ENCODE measurements around the gene LRRC4C.

Gene LRRC4C

GRCh38 chr11:40294741-40295140, 1164.7 kb downstream of the LRRC4C start:
- no peak for DNase-seq

GRCh38 chr11:40294349-40294735, 1165.1 kb downstream of the LRRC4C start:
- no peak for DNase-seq

DNA sequence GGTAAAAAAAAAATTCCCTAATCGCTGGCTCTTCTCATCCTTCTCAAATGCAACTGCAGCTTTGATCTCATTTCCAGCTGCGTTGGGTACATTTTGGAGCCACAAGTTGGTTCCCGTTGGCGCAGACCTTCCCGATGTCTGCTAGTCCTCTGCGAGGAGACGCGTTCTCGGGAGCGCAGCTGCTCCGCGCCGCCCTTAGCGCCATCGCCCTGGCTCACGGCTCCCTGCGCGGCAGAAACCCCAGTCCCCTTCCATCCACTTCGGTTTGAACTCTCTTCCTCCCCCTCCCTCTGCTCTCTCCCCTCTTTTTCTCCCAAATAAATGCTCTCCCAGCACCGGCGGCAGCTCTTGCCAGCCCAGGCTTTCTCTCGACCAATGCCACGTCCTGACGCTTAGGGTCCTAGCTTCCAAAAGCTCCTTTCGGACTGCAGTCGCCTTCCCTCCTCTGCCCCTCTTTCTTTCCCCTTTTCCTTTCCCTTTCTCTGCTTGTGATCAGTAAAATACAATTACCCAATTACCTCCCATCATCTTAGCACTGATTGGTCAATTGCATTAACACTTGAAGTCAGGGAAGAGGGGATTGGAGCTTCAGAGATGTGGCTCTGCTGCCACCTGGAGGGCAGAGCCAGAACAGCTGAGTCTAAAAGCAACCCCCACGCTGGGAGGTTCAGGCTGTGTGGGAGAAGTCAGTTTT, 1165.7 kb downstream of the LRRC4C start:
- peak in 51 of 56 donors; percentile 48 to 93 (median 78) for DNase-seq

- peak in 20 of 56 donors; percentile 10 to 67 (median 42) for DNase-seq
Measured at GRCh38 chr11:40292721-40293508, 1166.5 kb downstream of the LRRC4C start.

GRCh38 chr11:40291741-40292140, 1167.7 kb downstream of the LRRC4C start:
- peak in 12 of 56 donors; percentile 21 to 78 (median 58) for DNase-seq

- DNase-seq: peak in 8 of 56 donors; percentile 28 to 78 (median 52)
Measured at GRCh38 chr11:40291329-40291728, 1168.1 kb downstream of the LRRC4C start.

DNA sequence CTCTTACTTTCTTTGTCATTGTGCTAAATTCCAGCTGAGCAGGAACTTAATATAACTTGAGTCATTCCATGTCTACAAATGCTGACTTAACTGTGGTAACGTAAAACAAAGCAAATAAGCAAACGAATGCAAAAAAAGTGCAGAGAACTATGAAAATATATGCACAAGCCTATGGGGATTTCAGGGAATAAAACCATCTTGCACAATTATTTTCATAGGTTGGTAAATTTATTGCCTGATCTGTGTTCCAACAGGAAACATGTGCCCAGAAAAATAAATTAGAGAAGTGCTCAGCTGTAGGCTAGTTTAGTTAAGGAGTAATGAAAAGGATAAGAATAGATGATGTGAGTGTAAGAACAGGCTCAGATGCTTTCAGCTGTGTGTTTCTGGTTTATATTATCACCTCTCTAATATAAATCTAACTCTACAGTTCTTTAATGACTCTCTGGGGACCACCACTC, 1169.3 kb downstream of the LRRC4C start:
- no peak for DNase-seq

DNA sequence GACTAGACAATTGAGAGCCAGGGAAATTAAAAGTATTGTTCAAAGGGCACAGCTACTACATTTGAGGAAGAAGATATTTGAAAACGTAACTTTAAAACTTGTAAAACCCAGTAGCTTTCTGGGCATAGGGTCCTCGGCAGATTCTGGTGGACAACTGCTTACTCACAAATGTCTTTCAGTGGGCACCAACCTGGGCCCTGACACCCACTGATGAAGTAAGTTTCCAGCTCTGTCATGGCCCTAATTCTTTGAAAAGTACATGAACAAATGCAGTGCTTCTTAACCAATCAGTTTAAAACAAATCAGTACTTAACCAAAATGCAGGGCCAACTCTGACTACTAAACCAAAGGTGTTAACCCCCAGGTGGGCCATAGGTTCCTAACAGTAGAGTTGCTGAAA, 1170.1 kb downstream of the LRRC4C start:
- peak in 2 of 56 donors; percentile 17 to 38 for DNase-seq

DNA sequence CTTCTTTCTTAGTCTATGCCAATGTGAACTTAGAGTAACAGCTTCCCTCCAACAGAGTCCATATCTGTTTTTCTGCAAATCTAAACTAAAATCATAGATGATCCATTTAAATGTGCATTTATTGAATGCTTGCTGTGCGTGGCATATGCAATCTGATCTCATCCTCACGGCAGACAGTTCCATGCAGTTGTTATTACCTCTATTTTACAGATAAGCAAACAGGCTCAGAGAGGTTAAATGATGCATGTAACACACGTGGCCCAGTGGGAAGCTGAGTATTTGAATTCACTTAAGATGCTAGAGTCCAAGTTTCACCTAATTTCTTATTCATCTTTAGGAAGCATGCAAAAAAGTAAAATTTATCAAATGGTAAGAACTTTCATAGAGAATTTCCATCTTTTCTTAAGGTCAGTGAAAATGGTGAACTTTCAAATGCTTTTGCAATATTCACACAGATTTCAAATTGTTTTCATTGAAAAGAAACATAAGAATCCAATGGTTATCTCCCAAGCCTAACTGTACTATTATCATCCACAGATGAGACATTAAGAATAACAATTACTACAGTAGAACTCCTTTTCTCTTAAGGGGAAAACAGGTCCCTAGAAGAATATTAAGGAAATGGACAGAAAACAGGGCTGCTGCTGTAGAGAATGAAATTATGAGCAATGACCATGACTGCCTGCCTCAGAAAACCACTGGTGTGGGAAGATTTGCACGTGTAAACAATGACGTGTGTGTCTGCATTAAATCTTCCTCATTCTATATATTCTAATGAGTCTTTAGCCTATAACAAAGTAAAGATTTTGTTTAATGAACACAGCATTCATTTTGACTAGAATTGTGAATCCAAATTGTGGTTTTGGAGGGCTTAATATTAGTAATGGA, 1171.3 kb downstream of the LRRC4C start:
- no peak for DNase-seq

DNA sequence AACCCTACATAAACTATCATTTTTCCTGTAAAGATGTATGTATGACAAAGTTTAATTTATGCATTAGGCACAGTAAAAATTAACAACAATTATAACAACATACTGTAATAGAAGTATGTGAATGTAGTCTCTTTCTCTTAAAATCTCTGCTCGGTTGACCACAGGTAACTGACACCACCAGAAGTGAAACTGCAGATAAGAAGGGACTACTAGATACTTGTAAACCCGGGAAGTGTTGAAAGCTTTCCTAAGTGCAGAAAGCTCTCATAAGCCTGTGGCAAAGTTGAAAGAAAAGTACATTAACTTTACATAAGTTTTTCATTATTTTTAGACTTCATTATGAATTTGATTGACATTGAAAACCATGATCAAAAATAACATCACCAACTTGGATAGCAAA, 1173.3 kb downstream of the LRRC4C start:
- DNase-seq: no peak

GRCh38 chr11:40285558-40285957, 1173.9 kb downstream of the LRRC4C start:
- no peak for DNase-seq

GRCh38 chr11:40281052-40281580, 1178.3 kb downstream of the LRRC4C start:
- DNase-seq: peak in 10 of 56 donors; percentile 19 to 81 (median 52)

- peak in 40 of 56 donors; percentile 14 to 85 (median 47) for DNase-seq
Measured at GRCh38 chr11:40280159-40281051, 1179.0 kb downstream of the LRRC4C start.

DNA sequence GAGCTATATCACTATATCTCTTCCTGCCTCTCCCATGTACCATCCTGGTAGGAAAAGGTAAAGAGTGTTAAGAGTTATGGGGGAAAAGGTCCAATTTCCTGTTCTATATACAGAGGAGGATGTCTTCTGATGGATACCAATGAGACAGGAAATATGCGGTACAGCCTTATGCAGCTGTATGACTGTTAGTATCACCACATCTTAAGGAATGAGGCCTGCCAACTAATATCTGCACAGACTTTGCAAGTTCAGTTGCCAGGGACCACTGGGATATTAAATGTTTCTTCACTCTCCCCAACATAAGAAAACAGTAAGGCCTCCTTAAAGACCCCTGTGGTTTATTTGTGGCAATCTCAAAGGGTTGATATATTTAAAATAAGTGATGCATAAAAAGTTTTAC, 1182.5 kb downstream of the LRRC4C start:
- no peak for DNase-seq

- peak in 1 of 56 donors; percentile 15 for DNase-seq
Measured at GRCh38 chr11:40274017-40274416, 1185.4 kb downstream of the LRRC4C start.

GRCh38 chr11:40273192-40273732, 1186.2 kb downstream of the LRRC4C start:
- no peak for DNase-seq

DNA sequence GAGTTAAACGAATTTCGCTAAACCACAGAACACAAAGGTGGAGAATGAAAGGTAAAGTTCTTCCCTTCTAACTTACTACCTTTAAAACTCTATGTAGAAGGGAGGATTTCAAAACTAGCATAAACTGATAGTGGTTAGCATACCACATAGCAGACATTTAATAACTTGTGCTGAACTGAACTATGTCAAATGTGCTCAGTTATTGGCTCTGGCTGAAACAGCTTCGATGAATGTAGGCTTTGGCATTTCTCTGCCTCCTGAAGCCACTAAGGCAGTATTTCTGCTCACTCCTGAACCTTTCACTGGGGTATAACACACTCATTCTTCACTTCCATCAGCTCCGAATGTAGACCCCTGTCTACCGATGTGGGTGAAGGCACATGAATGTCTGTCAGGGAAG, 1188.1 kb downstream of the LRRC4C start:
- DNase-seq: no peak

DNA sequence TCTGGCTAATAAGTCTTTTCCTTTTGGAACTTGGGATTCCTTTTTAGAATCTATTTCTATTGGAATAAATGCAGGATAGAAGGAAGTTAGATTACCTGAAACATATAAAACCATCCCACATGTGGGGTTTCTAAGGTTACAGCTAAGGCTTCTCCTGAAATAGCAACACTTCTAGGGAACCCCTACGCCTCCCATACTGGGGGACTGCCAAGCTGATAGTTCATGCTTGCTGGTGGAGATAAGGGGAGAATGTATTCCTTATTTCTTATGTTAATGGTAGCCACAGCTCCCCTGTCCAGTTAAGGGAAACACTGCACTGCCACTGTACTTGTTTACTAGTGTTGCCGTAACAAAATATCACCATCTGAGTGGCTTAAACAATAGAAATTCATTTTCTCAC, 1189.6 kb downstream of the LRRC4C start:
- DNase-seq: peak in 3 of 56 donors; percentile 10 to 17 (median 16)

DNA sequence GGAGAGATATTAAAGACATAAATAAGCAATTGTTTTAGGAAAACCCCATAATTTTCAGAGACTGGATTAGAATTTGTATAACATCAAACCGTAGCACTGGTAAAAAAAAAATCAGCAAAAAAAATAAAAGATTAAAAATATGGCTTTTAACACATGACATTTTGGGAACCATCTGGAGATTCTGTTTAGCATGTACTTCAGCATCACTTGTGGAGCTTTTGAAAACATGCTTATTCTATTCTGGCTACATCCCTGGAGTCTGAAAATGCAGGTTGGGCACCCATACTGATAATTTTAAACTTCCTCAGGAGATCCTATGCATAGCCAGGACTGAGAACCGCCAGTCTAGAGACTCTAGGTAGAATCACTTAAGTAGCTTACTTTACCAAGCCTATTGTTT, 1190.9 kb downstream of the LRRC4C start:
- no peak for DNase-seq

- no peak for DNase-seq
Measured at GRCh38 chr11:40255457-40255856, 1204.0 kb downstream of the LRRC4C start.
